ENCODE measurements around the gene RSPO1. TPM values are rescaled to one million over a fixed set of nuclear protein-coding genes. Genes with fewer than 3 reads are reported as not detected.

The RSPO1 gene
- total RNA-seq, 1 donor from 2014 or later = not detected

- Histone ChIP-seq H3K36me3 (ENCODE audit: insufficient read depth, low read length) (no peaks in the 10 kb centered on the region), H3K4me1 (ENCODE audit: insufficient read depth, low read length) (no peaks in the 10 kb centered on the region), H3K27me3 (ENCODE audit: insufficient read depth, low read length) (peaks cover 13% of the 10 kb centered on the region), H3K27ac (ENCODE audit: low read depth, low read length) (no peak overlapping the region), H3K9me3 (ENCODE audit: insufficient read depth, low read depth, low read length) (no peaks in the 10 kb centered on the region), H3K9ac (ENCODE audit: low read length) (no peak overlapping the region), H3K79me2 (ENCODE audit: insufficient read depth, low read length) (no peaks in the 10 kb centered on the region), H4K20me1 (ENCODE audit: insufficient read depth, low read length) (no peaks in the 10 kb centered on the region), H3K4me2 (ENCODE audit: low read length) (no peak overlapping the region), H3K4me3 (ENCODE audit: insufficient read depth, low read depth, low read length) (no peak overlapping the region), H2AFZ (ENCODE audit: low read depth, low read length) (no peak overlapping the region)
- no peaks in the 10 kb centered on the region for H3K36me3 Mint-ChIP-seq (ENCODE audit: low read depth, unreplicated experiment)
- no peak for FAIRE-seq
- H3K4me3 Mint-ChIP-seq (ENCODE audit: unreplicated experiment) = no peak overlapping the region
- no peak overlapping the region for H3K27ac Mint-ChIP-seq (ENCODE audit: unreplicated experiment)
- peaks cover 47% of the 10 kb centered on the region for H3K27me3 Mint-ChIP-seq (ENCODE audit: low read depth, unreplicated experiment)
- no peak for TF ChIP-seq CTCF (IDR thresholded peaks at IDR 0.05; ENCODE audit: insufficient read depth, low read depth, low read length)
- TF ChIP-seq EZH2 (IDR thresholded peaks at IDR 0.05; ENCODE audit: insufficient read depth, low read length) = no peak
- no peak for DNase-seq (ENCODE audit: low read depth)
- no peaks in the 10 kb centered on the region for H3K4me1 Mint-ChIP-seq (ENCODE audit: low read depth, unreplicated experiment)
- H3K9me3 Mint-ChIP-seq (ENCODE audit: unreplicated experiment) = peaks cover 1% of the 10 kb centered on the region
These were observed 14.0 kb downstream of the RSPO1 start for GRCh38 chr1:37620707-37621106.

DNA sequence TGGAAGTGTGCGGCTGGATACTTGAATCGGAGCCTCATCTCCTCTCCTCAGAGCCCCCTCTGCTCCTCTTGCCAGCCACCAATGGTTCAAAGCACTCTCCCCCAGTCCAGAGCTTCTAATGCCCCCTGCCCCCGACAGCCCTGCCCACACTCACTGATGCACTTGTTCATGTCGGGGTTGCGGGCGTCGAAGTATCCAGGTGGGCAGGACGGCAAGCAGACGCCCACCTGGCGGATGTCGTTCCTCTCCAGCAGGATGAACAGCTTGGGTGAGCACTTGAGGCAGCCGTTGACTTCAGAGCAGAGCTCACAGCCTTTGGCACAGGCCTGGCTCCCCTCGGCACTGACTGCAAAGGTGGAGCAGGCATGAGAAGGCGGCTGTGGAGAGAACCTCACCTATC, 18.4 kb downstream of the RSPO1 start:
- no peaks in the 10 kb centered on the region for H3K79me2 ChIP-seq (ENCODE audit: insufficient read depth, low read length)
- H3K9ac ChIP-seq (ENCODE audit: low read length) = no peak overlapping the region
- no peaks in the 10 kb centered on the region for H3K36me3 Mint-ChIP-seq (ENCODE audit: low read depth, unreplicated experiment)
- no peaks in the 10 kb centered on the region for H3K4me1 ChIP-seq (ENCODE audit: insufficient read depth, low read length)
- H2AFZ ChIP-seq (ENCODE audit: low read depth, low read length) = no peak overlapping the region
- no peaks in the 10 kb centered on the region for H3K36me3 ChIP-seq (ENCODE audit: insufficient read depth, low read length)
- H3K4me2 ChIP-seq (ENCODE audit: low read length) = no peak overlapping the region
- no peaks in the 10 kb centered on the region for H4K20me1 ChIP-seq (ENCODE audit: insufficient read depth, low read length)
- H3K4me1 Mint-ChIP-seq (ENCODE audit: low read depth, unreplicated experiment) = no peaks in the 10 kb centered on the region
- no peak overlapping the region for H3K27ac Mint-ChIP-seq (ENCODE audit: unreplicated experiment)
- DNase-seq (ENCODE audit: low read depth) (no peak), FAIRE-seq (no peak)
- H3K9me3 Mint-ChIP-seq (ENCODE audit: unreplicated experiment) = peaks cover 1% of the 10 kb centered on the region
- TF ChIP-seq EZH2 (IDR thresholded peaks at IDR 0.05; ENCODE audit: insufficient read depth, low read length) (no peak), CTCF (IDR thresholded peaks at IDR 0.05; ENCODE audit: insufficient read depth, low read depth, low read length) (no peak)
- peaks cover 72% of the 10 kb centered on the region for H3K27me3 Mint-ChIP-seq (ENCODE audit: low read depth, unreplicated experiment)
- H3K4me3 Mint-ChIP-seq (ENCODE audit: unreplicated experiment) = no peak overlapping the region
- peaks cover 11% of the 10 kb centered on the region for H3K27me3 ChIP-seq (ENCODE audit: insufficient read depth, low read length)
- no peak overlapping the region for H3K4me3 ChIP-seq (ENCODE audit: insufficient read depth, low read depth, low read length)
- H3K27ac ChIP-seq (ENCODE audit: low read depth, low read length) = no peak overlapping the region
- H3K9me3 ChIP-seq (ENCODE audit: insufficient read depth, low read depth, low read length) = no peaks in the 10 kb centered on the region

GRCh38 chr1:37614105-37614504, 20.6 kb downstream of the RSPO1 start:
- Histone ChIP-seq H4K20me1 (ENCODE audit: insufficient read depth, low read length) (no peaks in the 10 kb centered on the region), H3K36me3 (ENCODE audit: insufficient read depth, low read length) (no peaks in the 10 kb centered on the region), H2AFZ (ENCODE audit: low read depth, low read length) (no peak overlapping the region), H3K27me3 (ENCODE audit: insufficient read depth, low read length) (peaks cover 17% of the 10 kb centered on the region), H3K4me3 (ENCODE audit: insufficient read depth, low read depth, low read length) (no peak overlapping the region), H3K9me3 (ENCODE audit: insufficient read depth, low read depth, low read length) (no peaks in the 10 kb centered on the region), H3K27ac (ENCODE audit: low read depth, low read length) (no peak overlapping the region), H3K79me2 (ENCODE audit: insufficient read depth, low read length) (no peaks in the 10 kb centered on the region), H3K4me1 (ENCODE audit: insufficient read depth, low read length) (no peaks in the 10 kb centered on the region), H3K4me2 (ENCODE audit: low read length) (no peak overlapping the region), H3K9ac (ENCODE audit: low read length) (no peak overlapping the region)
- Mint-ChIP-seq H3K4me1 (ENCODE audit: low read depth, unreplicated experiment) (no peaks in the 10 kb centered on the region), H3K4me3 (ENCODE audit: unreplicated experiment) (no peak overlapping the region), H3K27me3 (ENCODE audit: low read depth, unreplicated experiment) (peaks cover 71% of the 10 kb centered on the region), H3K36me3 (ENCODE audit: low read depth, unreplicated experiment) (no peaks in the 10 kb centered on the region), H3K9me3 (ENCODE audit: unreplicated experiment) (peaks cover 1% of the 10 kb centered on the region), H3K27ac (ENCODE audit: unreplicated experiment) (no peak overlapping the region)
- FAIRE-seq (no peak), DNase-seq (ENCODE audit: low read depth) (no peak)
- TF ChIP-seq CTCF (IDR thresholded peaks at IDR 0.05; ENCODE audit: insufficient read depth, low read depth, low read length) = no peak
- TF ChIP-seq EZH2 (IDR thresholded peaks at IDR 0.05; ENCODE audit: insufficient read depth, low read length) = no peak

Data from astrocyte (in vitro differentiated cells and primary cell).